Parathyroid adenoma (tissue), 2 donors: ENCODE measurements around the gene UTP25.

Experiments used
- H2AFZ ChIP-seq: fragments of 300-600 bp; sonication (generic); one replicate; pipeline ENCODE4 v1.7.0; 2017; ENCODE audit warnings: antibody characterized with exemption, mild to moderate bottlenecking
- H3K27ac ChIP-seq: fragments of 300-600 bp; sonication (generic); one replicate; pipeline ENCODE4 v1.7.0; 2017
- H3K27me3 ChIP-seq: fragments of 300-600 bp; sonication (generic); one replicate; pipeline ENCODE4 v1.7.0; 2017; ENCODE audit warnings: low read length; ENCODE audit not compliant: control insufficient read depth, insufficient read depth
- H3K36me3 ChIP-seq: fragments of 300-600 bp; sonication (generic); one replicate; pipeline ENCODE4 v1.7.0; 2017; ENCODE audit warnings: low read length; ENCODE audit not compliant: control insufficient read depth, insufficient read depth
- H3K4me1 ChIP-seq: fragments of 300-600 bp; sonication (generic); one replicate; pipeline ENCODE4 v1.7.0; 2017; ENCODE audit warnings: control low read depth
- H3K4me2 ChIP-seq: fragments of 300-600 bp; sonication (generic); one replicate; pipeline ENCODE4 v1.7.0; 2017; ENCODE audit warnings: low read length
- H3K4me3 ChIP-seq: fragments of 300-600 bp; sonication (generic); one replicate; pipeline ENCODE4 v1.7.0; 2017; ENCODE audit warnings: low read depth, low read length
- H3K79me2 ChIP-seq: fragments of 300-600 bp; sonication (generic); one replicate; pipeline ENCODE4 v1.7.0; 2017; ENCODE audit warnings: control low read depth
- H3K9ac ChIP-seq: fragments of 300-600 bp; sonication (generic); one replicate; pipeline ENCODE4 v1.7.0; 2017; ENCODE audit warnings: mild to moderate bottlenecking
- H3K9me3 ChIP-seq: fragments of 300-600 bp; sonication (generic); one replicate; pipeline ENCODE4 v1.7.0; 2017; ENCODE audit warnings: low read length; ENCODE audit not compliant: control insufficient read depth
- CTCF ChIP-seq: fragments of 300-600 bp; sonication (generic); IDR thresholded peaks from one replicate; pipeline ENCODE4 v1.7.0; 2017; ENCODE audit warnings: antibody characterized with exemption, mild to moderate bottlenecking
- donor health status: primary hyperparathyroidism.

The UTP25 gene

GRCh38 chr1:209823143-209824041 is 4.4 kb upstream of the UTP25 start:
- Histone ChIP-seq H3K9me3 (no peaks in the 10 kb centered on the region), H2AFZ (peak overlapping the region; percentile 48), H3K4me3 (no peak overlapping the region), H3K27me3 (peaks cover 3% of the 10 kb centered on the region), H3K4me2 (no peak overlapping the region), H3K27ac (no peak overlapping the region), H3K79me2 (no peaks in the 10 kb centered on the region), H3K4me1 (no peaks in the 10 kb centered on the region), H3K9ac (no peak overlapping the region), H3K36me3 (no peaks in the 10 kb centered on the region)
- peak; percentile 54 for TF ChIP-seq CTCF

- H3K27ac ChIP-seq: no peak overlapping the region
- no peaks in the 10 kb centered on the region for H3K27me3 ChIP-seq
- H3K4me2 ChIP-seq: no peak overlapping the region
- H3K4me3 ChIP-seq: no peak overlapping the region
- H3K79me2 ChIP-seq: no peaks in the 10 kb centered on the region
- H3K36me3 ChIP-seq: no peaks in the 10 kb centered on the region
- no peaks in the 10 kb centered on the region for H3K4me1 ChIP-seq
- no peak overlapping the region for H2AFZ ChIP-seq
- TF ChIP-seq CTCF: no peak
- no peaks in the 10 kb centered on the region for H3K9me3 ChIP-seq
- no peak overlapping the region for H3K9ac ChIP-seq
Observed at GRCh38 chr1:209825591-209826434, 2.0 kb upstream of the UTP25 start.

- no peak overlapping the region for H3K4me3 ChIP-seq
- H3K9ac ChIP-seq: no peak overlapping the region
- no peaks in the 10 kb centered on the region for H3K27me3 ChIP-seq
- no peaks in the 10 kb centered on the region for H3K4me1 ChIP-seq
- no peaks in the 10 kb centered on the region for H3K79me2 ChIP-seq
- H3K36me3 ChIP-seq: no peaks in the 10 kb centered on the region
- TF ChIP-seq CTCF: no peak
- H3K4me2 ChIP-seq: no peak overlapping the region
- no peak overlapping the region for H3K27ac ChIP-seq
- H3K9me3 ChIP-seq: no peaks in the 10 kb centered on the region
- no peak overlapping the region for H2AFZ ChIP-seq
Observed at GRCh38 chr1:209829716-209830115, 1.9 kb downstream of the UTP25 start.

GRCh38 chr1:209830722-209831121 is 3.0 kb downstream of the UTP25 start:
- Histone ChIP-seq H3K9me3 (no peaks in the 10 kb centered on the region), H3K79me2 (no peaks in the 10 kb centered on the region), H3K27me3 (no peaks in the 10 kb centered on the region), H3K4me1 (no peaks in the 10 kb centered on the region), H2AFZ (no peak overlapping the region), H3K4me3 (no peak overlapping the region), H3K9ac (no peak overlapping the region), H3K4me2 (no peak overlapping the region), H3K27ac (no peak overlapping the region), H3K36me3 (no peaks in the 10 kb centered on the region)
- no peak for TF ChIP-seq CTCF
